ENCODE measurements around the gene STKLD1. TPM values are rescaled to one million over a fixed set of nuclear protein-coding genes. Genes with fewer than 3 reads are reported as not detected.
A peak's percentile ranks its signal among the peaks of the same experiment; 100 is the strongest.
"Not testable (repeated sequence)": the region's sequence is repeated elsewhere in the genome, so short reads cannot be mapped to it uniquely, and the experiment has no call there.

Gene STKLD1
- total RNA-seq, 2 donors from 2014 or later: not detected

- Histone ChIP-seq H3K27ac (no peak overlapping the region), H3K4me3 (no peak overlapping the region), H3K9me3 (no peaks in the 10 kb centered on the region), H3K27me3 (no peaks in the 10 kb centered on the region), H3K4me1 (no peaks in the 10 kb centered on the region), H3K36me3 (replicated peaks in 1 of 2; ENCODE audit: insufficient read depth in 1 of 2, low read depth in 2 of 2) (no peaks in the 10 kb centered on the region)
- DNase-seq: no peak
- no peak for ATAC-seq
- intact Hi-C loops (cut with DNase I): no loop called here
- TF ChIP-seq POLR2A (IDR thresholded peaks at IDR 0.05): no peak
- WGBS, 2 donors: 88 to 93% methylated on average over 3 to 8 of the region's 8 CpGs
Observed at GRCh38 chr9:133443982-133444381, 67.8 kb downstream of the STKLD1 start.

- intact Hi-C loops (cut with DNase I): no loop called here
- TF ChIP-seq CTCF (IDR thresholded peaks at IDR 0.05): no peak
- TF ChIP-seq POLR2A (IDR thresholded peaks at IDR 0.05): no peak
- Histone ChIP-seq H3K4me1 (peaks cover 3% of the 10 kb centered on the region), H3K9me3 (no peaks in the 10 kb centered on the region), H3K36me3 (replicated peaks in 1 of 2; ENCODE audit: insufficient read depth in 1 of 2, low read depth in 2 of 2) (no peaks in the 10 kb centered on the region), H3K27ac (no peak overlapping the region), H3K4me3 (no peak overlapping the region), H3K27me3 (no peaks in the 10 kb centered on the region)
- DNase-seq (no peak), ATAC-seq (no peak)
- 74 to 82% methylated on average over 21 of the region's 23 CpGs for WGBS, 2 donors
Observed at GRCh38 chr9:133445293-133445969, 69.3 kb downstream of the STKLD1 start.

GRCh38 chr9:133448487-133448972, 72.4 kb downstream of the STKLD1 start:
- 42 to 58% methylated on average over 7 to 13 of the region's 13 CpGs for WGBS, 2 donors
- peak overlapping the region in 3 of 4 donors; percentile 12 to 73 (median 48) for H3K27ac ChIP-seq
- TF ChIP-seq POLR2A (IDR thresholded peaks at IDR 0.05): no peak
- TF ChIP-seq CTCF (IDR thresholded peaks at IDR 0.05): no peak

GRCh38 chr9:133449760-133450159, 73.6 kb downstream of the STKLD1 start:
- ATAC-seq (peak; percentile 87), DNase-seq (peak; percentile 66 to 92 (median 78))
- peak in 1 of 7 experiments; percentile 34 for TF ChIP-seq CTCF (IDR thresholded peaks at IDR 0.05)
- peak in 1 of 3 donors; percentile 30 for TF ChIP-seq POLR2A (IDR thresholded peaks at IDR 0.05)
- no peaks in the 10 kb centered on the region for H3K27me3 ChIP-seq
- intact Hi-C loops (cut with DNase I): no loop called here
- H3K9me3 ChIP-seq: no peaks in the 10 kb centered on the region
- H3K27ac ChIP-seq: peak overlapping the region in 3 of 4 donors; percentile 44 to 73 (median 71)
- WGBS, 2 donors: 61 to 84% methylated on average over 3 to 12 of the region's 12 CpGs
- no peaks in the 10 kb centered on the region for H3K36me3 ChIP-seq (replicated peaks in 1 of 2; ENCODE audit: insufficient read depth in 1 of 2, low read depth in 2 of 2)
- peaks cover 3% of the 10 kb centered on the region for H3K4me1 ChIP-seq
- no peak overlapping the region for H3K4me3 ChIP-seq

More at GRCh38 chr9:133448487-133448972, 72.4 kb downstream of the STKLD1 start:
- no peaks in the 10 kb centered on the region for H3K36me3 ChIP-seq (replicated peaks in 1 of 2; ENCODE audit: insufficient read depth in 1 of 2, low read depth in 2 of 2)
- DNase-seq (no peak), ATAC-seq (no peak)
- H3K27me3 ChIP-seq: no peaks in the 10 kb centered on the region
- H3K9me3 ChIP-seq: no peaks in the 10 kb centered on the region
- intact Hi-C loops (cut with DNase I): no loop called here
- no peak overlapping the region for H3K4me3 ChIP-seq
- peaks cover 3% of the 10 kb centered on the region for H3K4me1 ChIP-seq

GRCh38 chr9:133451865-133452264, 75.7 kb downstream of the STKLD1 start:
- WGBS, 2 donors: 88 to 93% methylated on average over 5 of the region's 5 CpGs
- H3K4me3 ChIP-seq; H3K4me1 ChIP-seq; DNase-seq; intact Hi-C loops (cut with DNase I); H3K36me3 ChIP-seq (replicated peaks in 1 of 2; ENCODE audit: insufficient read depth in 1 of 2, low read depth in 2 of 2); ATAC-seq; H3K27me3 ChIP-seq; H3K27ac ChIP-seq; H3K9me3 ChIP-seq: not testable (repeated sequence)

- ATAC-seq (no peak), DNase-seq (no peak)
- no peak overlapping the region for H3K4me3 ChIP-seq
- no peaks in the 10 kb centered on the region for H3K36me3 ChIP-seq (replicated peaks in 1 of 2; ENCODE audit: insufficient read depth in 1 of 2, low read depth in 2 of 2)
- no peaks in the 10 kb centered on the region for H3K27me3 ChIP-seq
- no peaks in the 10 kb centered on the region for H3K9me3 ChIP-seq
- TF ChIP-seq POLR2A (IDR thresholded peaks at IDR 0.05) (no peak), CTCF (IDR thresholded peaks at IDR 0.05) (no peak)
- intact Hi-C loops (cut with DNase I): no loop called here
- H3K4me1 ChIP-seq: peaks cover 3% of the 10 kb centered on the region
- no peak overlapping the region for H3K27ac ChIP-seq
- WGBS, 2 donors: 90 to 93% methylated on average over 7 of the region's 7 CpGs
Observed at GRCh38 chr9:133452562-133452961, 76.4 kb downstream of the STKLD1 start.

Data from body of pancreas (tissue), 4 donors.